Natural killer cell (primary cell): ENCODE measurements around the gene TRERF1. TPM values are rescaled to one million over a fixed set of nuclear protein-coding genes. Genes with fewer than 3 reads are reported as not detected.

Source experiments
- ATAC-seq, 3 donors: fragments of 150-1000 bp in 2 of 3; fragments of 200-7000 bp in 1 of 3; cut with Tn5 transposase; 1 replicate in 1 of 3; 2 replicates in 2 of 3; pipeline ENCODE4 v1.10.0; 2021; ENCODE audit warnings: mild to moderate bottlenecking in 2 of 3, moderate library complexity in 2 of 3
- DNase-seq, 2 donors: peaks; one replicate each; pipeline versions ENCODE4 v3.0.0 to v3.0.0-alpha.2; 2013 to 2021; ENCODE audit warnings: mixed read lengths in 1 of 2
- H3K27ac ChIP-seq: one replicate; pipeline ENCODE4 v1.5.1; 2013; ENCODE audit warnings: mild to moderate bottlenecking, low read length
- H3K27me3 ChIP-seq: one replicate; pipeline ENCODE4 v1.6.1; 2013; ENCODE audit warnings: low read length; ENCODE audit not compliant: control insufficient read depth, insufficient read depth
- H3K36me3 ChIP-seq: one replicate; pipeline ENCODE4 v1.6.1; 2013; ENCODE audit warnings: low read length; ENCODE audit not compliant: control insufficient read depth, insufficient read depth
- H3K4me1 ChIP-seq: one replicate; pipeline ENCODE4 v1.6.1; 2013; ENCODE audit warnings: low read length; ENCODE audit not compliant: control insufficient read depth, insufficient read depth
- H3K4me3 ChIP-seq: one replicate; pipeline ENCODE4 v1.5.1; 2013; ENCODE audit warnings: low read length
- H3K9me3 ChIP-seq: one replicate; pipeline ENCODE4 v1.6.1; 2013; ENCODE audit warnings: low read length; ENCODE audit not compliant: control insufficient read depth, insufficient read depth
- H3K27ac Mint-ChIP-seq, 2 donors: one replicate each; pipeline ENCODE4 v1.8.0; 2022; ENCODE audit warnings: mild to moderate bottlenecking in 2 of 2, mixed read lengths in 2 of 2, moderate library complexity in 1 of 2
- H3K27me3 Mint-ChIP-seq, 2 donors: one replicate each; pipeline ENCODE4 v1.8.0; 2022; ENCODE audit warnings: low read depth in 2 of 2, mixed read lengths in 2 of 2
- H3K36me3 Mint-ChIP-seq: one replicate; pipeline ENCODE4 v1.8.0; 2022; ENCODE audit warnings: mixed read lengths
- H3K4me1 Mint-ChIP-seq, 2 donors: one replicate each; pipeline ENCODE4 v1.8.0; 2022; ENCODE audit warnings: mixed read lengths in 2 of 2
- H3K4me3 Mint-ChIP-seq: one replicate; pipeline ENCODE4 v1.8.0; 2022; ENCODE audit warnings: mild to moderate bottlenecking, moderate library complexity, mixed read lengths
- H3K9me3 Mint-ChIP-seq, 2 donors: one replicate each; pipeline ENCODE4 v1.8.0; 2022; ENCODE audit warnings: mixed read lengths in 2 of 2
- WGBS: methylation state at CpG from one replicate; pipeline ENCODE4 v1.1.7; 2013; ENCODE audit warnings: missing lambda C conversion rate; ENCODE audit not compliant: insufficient coverage; 5-methylcytosine and 5-hydroxymethylcytosine counted together
- intact Hi-C: fragments of 100-400 bp; cut with micrococcal nuclease; formaldehyde crosslinking; loops from one replicate; pipeline ENCODE4 v1.14.2; 2022
- total RNA-seq, 4 donors: library from RNA; stranded (reverse); fragments of 120-200 nt in 1 of 4; gene quantifications; one replicate each; pipeline versions ENCODE4 v1.2.3 to v1.2.4, GENCODE V29; 2013 to 2022
- TF ChIP-seq, protein P1 (sequence below): fragments of 200-600 bp; IDR thresholded peaks from one replicate; pipeline ENCODE4 v1.8.0; 2022; ENCODE audit warnings: antibody characterized with exemption

Gene TRERF1
- total RNA-seq, 3 donors from 2014 or later (not counting 1 experiment from before 2014, with no cell fraction given), result 34.6 to 42.3 (median 38.6) TPM

DNA sequence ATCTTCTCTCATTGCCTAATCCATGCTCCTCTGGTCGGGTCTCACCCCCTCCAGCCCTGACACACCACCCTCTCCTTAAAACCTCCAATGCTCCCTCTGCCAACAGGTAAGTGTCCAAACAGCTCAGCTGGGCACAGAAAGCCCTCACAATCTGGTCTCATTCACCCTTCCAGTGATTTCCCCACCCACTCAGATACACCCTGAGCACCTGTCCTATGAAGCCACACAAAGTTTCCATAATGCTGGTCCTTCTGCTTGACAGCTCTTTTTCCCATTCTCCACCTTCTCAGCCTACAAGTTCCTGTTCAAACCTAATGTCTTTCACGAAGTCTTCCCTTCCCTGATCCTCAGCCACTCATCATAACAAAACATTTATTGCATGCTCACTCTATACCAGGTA lies 164.0 kb downstream of the TRERF1 start:
- ATAC-seq (no peak), DNase-seq (no peak)
- Histone ChIP-seq H3K27ac (no peak overlapping the region), H3K9me3 (no peaks in the 10 kb centered on the region), H3K4me3 (no peak overlapping the region), H3K36me3 (no peaks in the 10 kb centered on the region), H3K4me1 (peaks cover 34% of the 10 kb centered on the region), H3K27me3 (no peaks in the 10 kb centered on the region)
- H3K36me3 Mint-ChIP-seq, result no peaks in the 10 kb centered on the region
- H3K4me1 Mint-ChIP-seq, result peaks cover 38 to 49% of the 10 kb centered on the region in 2 donors
- H3K4me3 Mint-ChIP-seq, result no peak overlapping the region
- intact Hi-C loops, result no loop called here
- H3K9me3 Mint-ChIP-seq, result no peaks in the 10 kb centered on the region
- TF ChIP-seq, protein P1, sequence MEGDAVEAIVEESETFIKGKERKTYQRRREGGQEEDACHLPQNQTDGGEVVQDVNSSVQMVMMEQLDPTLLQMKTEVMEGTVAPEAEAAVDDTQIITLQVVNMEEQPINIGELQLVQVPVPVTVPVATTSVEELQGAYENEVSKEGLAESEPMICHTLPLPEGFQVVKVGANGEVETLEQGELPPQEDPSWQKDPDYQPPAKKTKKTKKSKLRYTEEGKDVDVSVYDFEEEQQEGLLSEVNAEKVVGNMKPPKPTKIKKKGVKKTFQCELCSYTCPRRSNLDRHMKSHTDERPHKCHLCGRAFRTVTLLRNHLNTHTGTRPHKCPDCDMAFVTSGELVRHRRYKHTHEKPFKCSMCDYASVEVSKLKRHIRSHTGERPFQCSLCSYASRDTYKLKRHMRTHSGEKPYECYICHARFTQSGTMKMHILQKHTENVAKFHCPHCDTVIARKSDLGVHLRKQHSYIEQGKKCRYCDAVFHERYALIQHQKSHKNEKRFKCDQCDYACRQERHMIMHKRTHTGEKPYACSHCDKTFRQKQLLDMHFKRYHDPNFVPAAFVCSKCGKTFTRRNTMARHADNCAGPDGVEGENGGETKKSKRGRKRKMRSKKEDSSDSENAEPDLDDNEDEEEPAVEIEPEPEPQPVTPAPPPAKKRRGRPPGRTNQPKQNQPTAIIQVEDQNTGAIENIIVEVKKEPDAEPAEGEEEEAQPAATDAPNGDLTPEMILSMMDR, result no peak
- 67% methylated on average over 2 of the region's 2 CpGs for WGBS
- H3K27ac Mint-ChIP-seq, result peak overlapping the region; percentile 0 to 1
- no peaks in the 10 kb centered on the region for H3K27me3 Mint-ChIP-seq

DNA sequence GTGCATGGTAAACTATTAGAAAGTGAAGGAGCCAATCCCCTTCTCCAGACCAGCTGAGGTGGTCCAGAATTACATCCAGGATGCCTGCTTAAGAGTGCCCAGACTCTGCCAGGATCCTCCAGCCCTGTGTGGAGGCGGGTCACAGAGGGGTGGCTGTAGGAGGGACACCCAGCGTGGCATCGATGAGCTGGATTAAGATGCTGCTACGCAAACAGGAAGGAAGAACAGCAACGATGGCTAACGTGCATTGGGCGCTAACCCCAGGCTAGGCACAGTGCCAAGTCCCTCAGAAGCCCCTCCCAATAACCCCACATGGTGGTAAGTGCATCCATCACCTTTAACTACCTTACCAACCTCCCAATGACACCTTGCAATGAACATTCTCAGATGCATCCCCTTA lies 170.2 kb downstream of the TRERF1 start:
- Histone ChIP-seq H3K9me3 (no peaks in the 10 kb centered on the region), H3K27ac (peak overlapping the region; percentile 76), H3K4me1 (peaks cover 59% of the 10 kb centered on the region), H3K4me3 (no peak overlapping the region), H3K36me3 (no peaks in the 10 kb centered on the region), H3K27me3 (no peaks in the 10 kb centered on the region)
- no peaks in the 10 kb centered on the region for H3K27me3 Mint-ChIP-seq
- TF ChIP-seq, protein P1, result no peak
- no peaks in the 10 kb centered on the region for H3K36me3 Mint-ChIP-seq
- 10% methylated on average over 7 of the region's 7 CpGs for WGBS
- ATAC-seq, result peak; percentile 52 to 60 (median 58)
- intact Hi-C loops, result no loop called here
- peaks cover 73 to 75% of the 10 kb centered on the region in 2 donors for H3K4me1 Mint-ChIP-seq
- DNase-seq, result peak in 1 of 2 donors; percentile 88
- no peaks in the 10 kb centered on the region for H3K9me3 Mint-ChIP-seq
- peak overlapping the region; percentile 86 to 91 for H3K27ac Mint-ChIP-seq
- H3K4me3 Mint-ChIP-seq, result peak overlapping the region; percentile 74

GRCh38 chr6:42280966-42281533 lies 170.7 kb downstream of the TRERF1 start:
- no peaks in the 10 kb centered on the region for H3K9me3 Mint-ChIP-seq
- H3K4me3 Mint-ChIP-seq, result peak overlapping the region; percentile 74
- no peak for ATAC-seq
- TF ChIP-seq, protein P1, result no peak
- H3K27ac Mint-ChIP-seq, result peak overlapping the region; percentile 86 to 91
- no peaks in the 10 kb centered on the region for H3K36me3 Mint-ChIP-seq
- intact Hi-C loops, result no loop called here
- 90% methylated on average over 4 of the region's 5 CpGs for WGBS
- peaks cover 78 to 79% of the 10 kb centered on the region in 2 donors for H3K4me1 Mint-ChIP-seq
- no peaks in the 10 kb centered on the region for H3K27me3 Mint-ChIP-seq
- H3K27ac ChIP-seq, result peak overlapping the region; percentile 76
- DNase-seq, result no peak
- H3K27me3 ChIP-seq, result no peaks in the 10 kb centered on the region
- H3K4me3 ChIP-seq, result no peak overlapping the region
- no peaks in the 10 kb centered on the region for H3K36me3 ChIP-seq
- peaks cover 64% of the 10 kb centered on the region for H3K4me1 ChIP-seq
- H3K9me3 ChIP-seq, result no peaks in the 10 kb centered on the region
